HG03064 (cell line): ENCODE results near the gene SMIM1.

Experiments
- ATAC-seq: cut with Tn5 transposase; IDR thresholded peaks from one replicate; pipeline ENCODE4 v1.9.1; 2021; ENCODE audit warnings: low read depth; ENCODE audit not compliant: unreplicated experiment

SMIM1 gene

GRCh38 chr1:3817138-3817740, 44.7 kb downstream of the SMIM1 start:
- no peak for ATAC-seq

- no peak for ATAC-seq
These were observed 45.5 kb downstream of the SMIM1 start for GRCh38 chr1:3817821-3818597.

- no peak for ATAC-seq
These were observed 47.2 kb downstream of the SMIM1 start for GRCh38 chr1:3819771-3820200.

GRCh38 chr1:3820316-3820715, 47.8 kb downstream of the SMIM1 start:
- ATAC-seq = no peak

GRCh38 chr1:3821004-3821403, 48.5 kb downstream of the SMIM1 start:
- no peak for ATAC-seq

- ATAC-seq = no peak
These were observed 48.9 kb downstream of the SMIM1 start for GRCh38 chr1:3821447-3821846.

- no peak for ATAC-seq
These were observed 49.4 kb downstream of the SMIM1 start for GRCh38 chr1:3821908-3822307.

- no peak for ATAC-seq
These were observed 49.9 kb downstream of the SMIM1 start for GRCh38 chr1:3822421-3822820.

- ATAC-seq = no peak
These were observed 52.1 kb downstream of the SMIM1 start for GRCh38 chr1:3824650-3825049.

- no peak for ATAC-seq
These were observed 52.8 kb downstream of the SMIM1 start for GRCh38 chr1:3825356-3825755.
